HG03025 (cell line): Measurements from ENCODE around the gene PTGIS.
"Not testable (repeated sequence)": the region's sequence is repeated elsewhere in the genome, so short reads cannot be mapped to it uniquely, and the experiment has no call there.

Source experiments
- ATAC-seq: cut with Tn5 transposase; IDR thresholded peaks from one replicate; pipeline ENCODE4 v1.9.1; 2021; ENCODE audit warnings: mild to moderate bottlenecking, moderate library complexity; ENCODE audit not compliant: unreplicated experiment, low FRiP score

The PTGIS gene

GRCh38 chr20:49581482-49581881, 13.5 kb upstream of the PTGIS start:
- ATAC-seq = no peak

- no peak for ATAC-seq
Observed at GRCh38 chr20:49580813-49581174, 12.9 kb upstream of the PTGIS start.

- ATAC-seq = no peak
Observed at GRCh38 chr20:49579874-49580812, 12.2 kb upstream of the PTGIS start.

GRCh38 chr20:49579195-49579594, 11.3 kb upstream of the PTGIS start:
- no peak for ATAC-seq

GRCh38 chr20:49578436-49578835, 10.5 kb upstream of the PTGIS start:
- no peak for ATAC-seq

GRCh38 chr20:49575551-49576060, 7.7 kb upstream of the PTGIS start:
- no peak for ATAC-seq

GRCh38 chr20:49573900-49574416, 6.0 kb upstream of the PTGIS start:
- no peak for ATAC-seq

GRCh38 chr20:49572857-49573256, 4.9 kb upstream of the PTGIS start:
- no peak for ATAC-seq

- no peak for ATAC-seq
Observed at GRCh38 chr20:49571553-49571835, 3.6 kb upstream of the PTGIS start.

- ATAC-seq = no peak
Observed at GRCh38 chr20:49570828-49571552, 3.1 kb upstream of the PTGIS start.

- no peak for ATAC-seq
Observed at GRCh38 chr20:49570161-49570827, 2.4 kb upstream of the PTGIS start.

- no peak for ATAC-seq
Observed at GRCh38 chr20:49569411-49570115, 1.6 kb upstream of the PTGIS start.

- ATAC-seq = no peak
Observed at GRCh38 chr20:49568278-49569151, 578 bp upstream of the PTGIS start.

- no peak for ATAC-seq
Observed at GRCh38 chr20:49566401-49567364, 1.3 kb downstream of the PTGIS start.

- ATAC-seq = not testable (repeated sequence)
Observed at GRCh38 chr20:49564991-49565390, 2.9 kb downstream of the PTGIS start.

- no peak for ATAC-seq
Observed at GRCh38 chr20:49563015-49563980, 4.6 kb downstream of the PTGIS start.
